CD4-positive, alpha-beta T cell treated with Interleukin-15 for 4 hours (primary cell): Measurements from ENCODE around the gene CAMK1.

Experiments used
- DNase-seq: peaks from one replicate; pipeline ENCODE4 v3.0.0-alpha.2; 2020; ENCODE audit warnings: low spot score

CAMK1 gene

DNA sequence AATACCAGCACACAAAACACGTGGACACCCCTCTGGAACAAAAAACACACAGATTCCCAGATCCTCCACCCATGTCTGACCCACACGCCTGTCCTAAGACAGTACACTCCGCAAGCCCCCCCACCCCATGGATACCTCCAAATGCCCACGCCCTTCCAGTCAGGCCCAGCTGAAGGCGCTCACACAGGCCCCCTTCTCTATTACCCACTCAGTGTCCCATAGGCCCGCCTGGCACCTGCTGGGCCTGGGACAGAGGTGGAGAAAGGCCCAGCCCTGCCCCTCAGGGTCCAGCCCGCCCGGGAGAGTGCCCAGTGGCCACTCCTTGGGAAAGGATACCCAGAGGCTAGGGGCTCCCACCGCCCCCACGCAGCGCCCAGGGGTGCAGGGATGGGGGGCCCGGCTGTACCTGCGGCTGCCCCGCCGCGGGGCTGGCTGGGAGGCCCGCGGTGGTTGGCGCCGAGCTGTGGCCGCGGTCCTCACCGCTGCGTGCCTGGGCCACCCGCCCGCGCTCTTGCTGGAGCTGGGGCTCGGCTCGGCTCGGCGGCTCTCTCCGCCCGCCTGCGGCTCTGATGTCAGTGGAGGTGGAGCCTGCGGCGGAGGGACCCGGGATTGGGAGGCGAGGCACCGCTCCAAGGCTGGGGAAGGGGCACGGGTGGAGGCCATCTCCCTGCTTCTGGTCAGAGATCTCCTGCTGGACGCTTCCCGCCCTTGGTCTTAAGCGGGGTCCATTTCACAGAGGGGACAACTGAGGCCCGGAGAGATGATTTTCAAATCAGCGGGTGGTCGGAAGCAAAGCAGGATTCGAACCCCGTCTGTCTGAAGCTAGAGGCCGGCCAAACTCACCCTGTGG, at the start of gene CAMK1:
Gene CAMK1 (minus strand): TSS at position 522 of the 850 bp plus-strand sequence. CDS start 2,198 bp downstream, outside the sequence.
- DNase-seq = peak; percentile 50

DNA sequence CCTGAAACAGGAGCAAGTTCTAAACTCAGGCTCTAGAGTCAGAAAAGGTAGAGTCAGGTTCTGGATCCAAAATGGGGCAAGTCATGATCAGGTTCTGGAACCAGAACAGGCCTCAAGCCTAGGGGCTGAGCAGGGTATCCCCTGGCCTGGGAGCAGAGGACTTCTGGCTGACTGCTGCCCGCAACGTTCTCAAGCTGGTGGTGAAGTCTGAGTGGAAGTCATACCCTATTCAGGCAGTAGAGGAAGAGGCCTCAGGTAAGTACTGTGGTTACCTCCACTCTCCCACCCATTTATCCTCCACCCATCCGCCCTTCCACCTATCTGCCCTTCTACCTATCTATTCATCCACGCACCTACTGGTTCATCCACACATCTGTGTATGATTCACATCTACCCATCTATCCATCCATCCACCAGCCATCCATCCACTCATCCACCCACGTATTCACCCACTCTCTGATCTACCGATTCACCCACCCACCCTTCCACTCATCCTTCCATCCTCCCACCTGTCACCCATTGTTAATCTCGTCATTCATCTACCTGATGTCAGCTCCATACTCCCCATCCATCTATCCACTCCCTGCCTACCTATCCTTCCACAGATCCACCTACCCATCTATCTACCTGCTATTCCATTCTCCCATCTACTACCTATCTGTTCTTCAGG, 49.1 kb upstream of the CAMK1 start:
- no peak for DNase-seq

- DNase-seq = no peak
These were observed 47.7 kb upstream of the CAMK1 start for GRCh38 chr3:9817436-9817835.

DNA sequence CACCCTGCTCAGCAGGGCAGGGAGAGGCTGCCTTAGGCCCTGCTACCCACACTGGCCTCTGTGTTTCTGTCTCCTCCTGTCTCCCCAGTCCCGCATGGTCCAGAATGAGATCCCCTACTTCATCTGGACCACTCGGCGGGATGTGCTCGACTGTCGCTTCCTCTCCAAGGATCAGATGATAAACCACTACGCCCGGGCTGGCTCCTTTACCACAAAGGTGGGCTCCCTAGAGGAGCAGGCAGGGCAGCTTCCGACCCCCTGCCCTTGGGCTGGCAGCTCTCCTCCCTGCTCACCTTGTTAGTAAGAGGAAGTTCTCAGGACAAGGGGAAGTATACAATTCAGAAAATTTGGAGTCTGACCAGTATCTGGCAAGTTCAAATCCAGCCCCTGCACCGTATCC, 46.2 kb upstream of the CAMK1 start:
- DNase-seq = no peak

DNA sequence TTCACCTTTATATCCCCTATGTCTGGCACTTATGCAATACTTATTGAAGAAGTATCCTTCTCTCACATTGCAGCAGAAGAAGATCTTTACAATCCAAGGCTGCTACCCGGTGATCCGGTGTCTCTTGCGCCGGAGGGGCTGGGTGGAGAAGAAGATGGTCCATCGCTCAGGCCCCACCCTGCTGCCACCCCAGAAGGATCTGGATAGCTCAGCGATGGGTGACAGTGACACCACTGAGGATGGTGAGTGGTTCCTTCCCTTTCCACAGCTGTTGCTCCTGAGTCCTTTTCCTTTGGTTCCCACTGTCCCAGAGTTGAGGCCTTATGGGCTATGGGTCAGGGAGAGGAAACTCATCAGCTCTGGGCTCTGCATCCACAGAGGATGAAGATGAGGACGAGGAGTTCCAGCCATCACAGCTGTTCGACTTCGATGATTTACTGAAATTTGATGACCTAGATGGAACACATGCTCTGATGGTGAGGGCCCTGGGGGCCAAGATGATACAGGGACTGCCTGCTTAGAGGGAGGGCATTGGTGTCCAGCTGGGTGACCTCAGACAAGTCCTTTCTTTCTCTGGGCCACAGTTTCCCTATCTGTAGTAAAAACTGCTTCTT, 43.2 kb upstream of the CAMK1 start:
- DNase-seq = no peak

DNA sequence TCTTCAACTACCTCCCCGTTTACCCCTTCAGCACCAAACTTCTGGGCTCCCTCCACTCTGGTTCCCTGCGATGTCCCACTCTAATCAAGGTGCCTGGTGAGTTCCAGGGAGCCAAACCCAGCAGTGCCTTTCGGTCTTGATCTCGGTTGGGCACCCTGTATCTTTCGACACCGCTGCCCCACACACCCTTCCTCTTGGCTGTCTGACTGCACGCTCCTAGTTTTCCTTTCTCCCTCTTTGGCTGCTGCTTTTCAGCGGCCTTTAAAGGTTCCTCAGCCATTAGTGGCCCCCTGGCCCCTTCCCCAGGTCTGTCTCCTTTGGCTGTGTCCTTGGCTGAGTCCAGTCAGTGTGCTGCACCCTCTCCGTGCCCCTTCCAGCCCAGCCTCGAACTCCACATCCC, 41.1 kb upstream of the CAMK1 start:
- no peak for DNase-seq

- DNase-seq = no peak
These were observed 40.7 kb upstream of the CAMK1 start for GRCh38 chr3:9810433-9810770.

GRCh38 chr3:9809615-9810432, 40.1 kb upstream of the CAMK1 start, which contains the start of gene TTLL3:
Gene TTLL3 (plus strand): TSS chr3:9810262. CDS start chr3:9810662, 400 bp downstream.
- peak; percentile 32 for DNase-seq

DNA sequence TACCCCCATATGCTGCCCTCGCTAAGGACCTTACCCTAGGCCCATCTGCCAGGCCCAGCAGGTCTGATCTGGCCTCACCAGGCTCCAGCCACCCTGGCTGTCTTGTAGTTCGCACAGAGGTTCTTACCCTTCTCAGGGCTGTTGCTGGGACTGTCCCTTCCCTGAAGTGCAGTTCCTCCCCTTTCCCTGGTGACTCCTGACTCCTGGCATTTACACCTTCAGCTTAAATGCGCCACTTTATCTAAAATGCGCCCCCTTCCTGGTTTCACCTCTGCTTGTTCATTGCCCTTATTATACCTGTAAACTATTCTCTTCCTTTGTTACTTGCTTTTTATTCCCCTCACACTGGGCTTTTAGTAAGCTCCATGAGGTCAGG, 39.5 kb upstream of the CAMK1 start:
- no peak for DNase-seq

DNA sequence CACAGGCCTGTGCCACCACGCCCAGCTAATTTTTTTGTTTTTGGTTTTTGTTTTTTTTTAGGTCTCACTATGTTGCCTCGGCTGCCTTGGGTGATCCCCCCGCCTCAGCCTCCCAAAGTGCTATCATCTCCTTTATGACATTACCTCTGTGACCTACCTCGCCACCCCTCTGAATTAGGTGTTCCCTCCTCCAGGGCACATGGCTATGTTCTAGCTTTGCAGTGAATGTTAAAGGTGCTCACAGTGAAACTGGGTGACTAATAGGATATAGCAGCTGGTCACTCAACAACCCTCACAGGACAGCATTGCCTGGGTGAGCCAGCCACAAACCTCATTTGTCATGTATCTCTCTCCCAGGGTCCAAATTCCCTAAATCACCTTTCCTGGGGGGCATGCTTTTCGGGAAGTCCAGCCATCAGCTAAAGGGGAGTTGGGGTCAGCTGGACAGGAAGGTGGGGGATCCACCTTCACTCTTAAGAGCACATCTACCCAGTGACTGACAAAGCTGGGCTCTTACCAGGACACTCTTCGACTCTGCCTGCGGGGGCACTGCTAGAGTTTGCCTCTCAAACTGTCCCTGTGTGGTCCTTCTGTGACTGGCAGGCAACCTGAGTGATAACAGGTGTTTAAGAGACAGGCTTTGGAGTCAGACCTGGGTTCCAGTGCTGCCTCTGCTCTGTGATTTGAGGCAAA, 38.7 kb upstream of the CAMK1 start:
- DNase-seq = peak; percentile 54

DNA sequence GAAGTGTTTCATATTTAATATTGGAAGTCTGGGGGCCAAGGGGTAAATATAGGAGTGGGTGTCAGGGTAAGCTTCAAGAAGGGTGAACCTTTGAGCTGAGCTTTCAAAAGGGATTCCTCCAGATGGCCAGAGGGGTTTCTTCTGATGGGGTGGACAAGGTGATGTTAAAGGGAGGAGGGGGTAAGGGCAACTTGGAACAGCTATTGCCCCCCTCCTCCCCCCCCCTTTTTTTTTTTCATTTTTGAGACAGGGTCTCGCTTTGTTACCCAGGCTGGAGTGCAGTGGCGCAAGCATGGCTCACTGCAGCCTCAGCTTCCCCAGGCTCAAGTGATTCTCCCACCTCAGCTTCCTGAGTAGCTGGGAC, 38.2 kb upstream of the CAMK1 start:
- DNase-seq = no peak

DNA sequence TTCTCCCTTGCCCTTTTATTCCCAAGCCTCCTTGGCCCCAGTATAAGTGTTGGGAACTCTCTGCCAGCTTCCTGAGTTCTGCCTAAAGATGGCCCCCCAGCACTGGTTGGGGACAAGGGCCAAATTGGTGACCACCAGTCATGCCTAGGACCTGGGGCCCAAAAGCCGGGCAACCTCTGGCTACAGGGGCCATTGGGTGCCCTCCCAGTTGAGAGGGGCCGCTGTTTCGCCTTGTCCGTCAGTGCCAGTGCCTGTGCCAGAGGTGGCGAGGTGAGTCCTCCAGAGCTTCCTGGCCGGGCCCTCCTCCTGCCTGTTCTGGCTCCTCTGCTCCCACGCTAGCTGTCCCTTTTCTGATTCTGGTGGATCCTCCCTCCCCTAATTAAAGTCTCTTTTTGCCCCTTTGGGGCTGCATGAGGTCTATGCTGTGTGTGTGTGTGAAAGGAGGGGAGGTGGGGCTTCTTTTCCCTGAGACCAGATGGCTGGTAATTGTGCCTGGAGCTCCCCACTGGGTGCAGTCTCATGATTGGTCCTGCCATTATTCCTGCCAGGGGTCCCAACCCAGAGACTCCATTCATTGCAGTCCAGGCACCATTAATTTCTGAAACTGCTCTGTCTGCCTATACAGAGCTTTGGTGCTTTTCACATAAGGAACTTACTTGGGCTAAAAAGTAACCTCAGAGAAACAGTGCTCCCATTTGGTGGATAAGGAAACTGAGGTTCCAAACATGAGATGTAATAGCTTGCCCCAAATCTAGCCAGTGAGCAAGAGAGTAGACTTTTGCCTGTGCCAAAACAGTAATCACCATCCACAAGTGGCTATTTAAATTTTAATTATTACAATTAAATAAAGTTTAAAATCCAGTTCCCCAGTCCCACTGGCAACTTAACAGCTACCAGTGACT, 37.2 kb upstream of the CAMK1 start:
- DNase-seq = no peak

DNA sequence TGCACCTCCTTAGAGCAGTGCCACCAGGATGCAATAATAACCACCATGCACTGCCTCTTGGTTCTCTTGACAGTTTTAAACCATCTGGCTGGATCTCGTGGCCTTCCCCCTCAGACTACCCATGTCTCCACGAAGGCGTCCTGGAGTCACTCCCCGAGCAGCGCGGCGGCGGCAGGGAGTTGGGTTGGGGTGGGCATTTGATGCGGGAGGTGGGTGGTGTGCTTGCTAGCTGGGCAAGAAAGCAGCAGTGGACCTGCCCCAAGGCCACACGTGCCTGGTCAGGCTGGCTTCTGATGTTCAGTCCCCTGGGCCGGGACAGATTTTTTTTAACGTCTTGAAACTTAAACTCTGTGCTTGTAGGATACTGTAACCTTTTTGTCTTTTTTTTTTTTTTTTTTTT, 36.4 kb upstream of the CAMK1 start:
- no peak for DNase-seq

- no peak for DNase-seq
These were observed 35.2 kb upstream of the CAMK1 start for GRCh38 chr3:9804996-9805395.

GRCh38 chr3:9803494-9803893, 33.7 kb upstream of the CAMK1 start:
- no peak for DNase-seq

DNA sequence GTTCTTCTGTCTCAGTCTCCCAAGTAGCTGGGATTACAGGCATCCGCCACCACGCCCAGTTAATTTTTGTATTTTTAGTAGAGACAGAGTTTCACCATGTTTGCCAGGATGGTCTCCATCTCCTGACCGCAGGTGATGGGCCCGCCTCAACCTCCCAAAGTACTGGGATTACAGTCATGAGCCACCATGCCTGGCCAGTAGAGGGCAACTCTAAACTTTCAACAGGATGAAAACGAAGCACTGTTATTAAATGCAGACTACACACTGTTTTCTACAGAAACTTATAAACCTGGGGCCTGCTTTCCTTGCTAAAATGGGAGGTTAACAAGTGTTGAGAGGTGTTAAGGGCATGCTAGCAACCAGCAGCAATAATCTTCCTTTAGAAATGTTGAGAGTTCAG, 30.8 kb upstream of the CAMK1 start:
- no peak for DNase-seq

GRCh38 chr3:9797196-9797945, 27.6 kb upstream of the CAMK1 start:
- no peak for DNase-seq

DNA sequence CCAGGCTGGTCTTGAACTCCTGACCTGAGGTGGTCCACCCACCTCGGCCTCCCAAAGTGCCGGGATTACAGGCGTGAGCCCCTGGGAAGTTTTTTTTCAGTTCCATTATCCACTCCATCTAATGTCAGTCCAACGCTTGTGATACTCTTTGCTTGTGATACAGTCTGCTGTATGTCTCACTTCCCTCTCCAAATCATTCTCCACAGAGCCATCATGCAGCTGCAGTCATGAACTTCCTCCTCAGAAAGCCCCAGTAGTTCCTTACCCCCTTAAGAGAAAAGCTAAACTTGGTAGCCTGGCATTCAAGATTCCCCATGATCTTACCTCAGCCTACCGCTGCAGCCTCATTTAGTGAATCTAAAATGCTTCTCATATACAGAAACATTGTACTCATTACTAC, 25.5 kb upstream of the CAMK1 start:
- no peak for DNase-seq

DNA sequence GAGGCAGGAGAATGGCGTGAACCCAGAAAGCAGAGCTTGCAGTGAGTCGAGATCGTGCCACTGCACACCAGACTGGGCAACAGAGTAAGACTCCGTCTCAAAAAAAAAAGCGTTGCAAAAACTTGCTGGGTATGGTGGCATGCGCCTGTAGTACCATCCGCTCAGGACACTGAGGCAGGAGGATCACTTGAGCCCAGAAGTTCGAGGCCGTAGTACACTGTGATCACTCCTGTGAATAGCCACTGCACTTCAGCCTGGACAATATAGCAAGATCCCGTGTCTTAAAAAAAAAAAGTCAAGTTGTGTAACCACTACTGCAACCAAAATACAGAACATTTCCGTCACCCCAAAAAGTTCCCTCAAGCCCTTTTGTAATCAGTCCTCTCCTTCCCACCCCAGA, 24.7 kb upstream of the CAMK1 start:
- no peak for DNase-seq
